Muscle layer of duodenum (tissue), 2 donors: Measurements from ENCODE around the gene GRM6.

Source experiments
- H3K27ac ChIP-seq: one replicate; pipeline ENCODE4 v1.7.0; 2013; ENCODE audit warnings: mild to moderate bottlenecking, low read length
- H3K27me3 ChIP-seq: one replicate; pipeline ENCODE4 v1.7.0; 2013; ENCODE audit warnings: low read depth, mild to moderate bottlenecking, control low read depth, low read length
- H3K36me3 ChIP-seq, 2 donors: one replicate each; pipeline ENCODE4 v1.7.0; 2013; ENCODE audit warnings: low read length in 2 of 2, control low read depth in 1 of 2, mild to moderate bottlenecking in 1 of 2; ENCODE audit not compliant: insufficient read depth in 2 of 2, control insufficient read depth in 1 of 2
- H3K4me1 ChIP-seq, 2 donors: one replicate each; pipeline ENCODE4 v1.7.0; 2013; ENCODE audit warnings: low read length in 2 of 2, mild to moderate bottlenecking in 2 of 2, control low read depth in 1 of 2, moderate library complexity in 1 of 2; ENCODE audit not compliant: insufficient read depth in 2 of 2, control insufficient read depth in 1 of 2
- H3K4me3 ChIP-seq, 2 donors: one replicate each; pipeline ENCODE4 v1.7.0; 2013; ENCODE audit warnings: low read length in 2 of 2, low read depth in 1 of 2, mild to moderate bottlenecking in 1 of 2
- H3K9me3 ChIP-seq, 2 donors: one replicate each; pipeline ENCODE4 v1.7.0; 2013; ENCODE audit warnings: low read length in 2 of 2, control low read depth in 1 of 2, mild to moderate bottlenecking in 1 of 2; ENCODE audit not compliant: control insufficient read depth in 1 of 2
- donor health status: healthy.

The GRM6 gene

GRCh38 chr5:178993236-178993765 is 1.8 kb downstream of the GRM6 start:
- Histone ChIP-seq H3K36me3 (no peaks in the 10 kb centered on the region), H3K27ac (no peak overlapping the region), H3K27me3 (no peaks in the 10 kb centered on the region), H3K4me3 (no peak overlapping the region), H3K4me1 (peaks cover 0 to 10% of the 10 kb centered on the region in 2 donors), H3K9me3 (peaks cover 0 to 20% of the 10 kb centered on the region in 2 donors)

- peaks cover 0 to 25% of the 10 kb centered on the region in 2 donors for H3K9me3 ChIP-seq
- no peak overlapping the region for H3K27ac ChIP-seq
- no peaks in the 10 kb centered on the region for H3K36me3 ChIP-seq
- H3K4me3 ChIP-seq: no peak overlapping the region
- peaks cover 0 to 10% of the 10 kb centered on the region in 2 donors for H3K4me1 ChIP-seq
- no peaks in the 10 kb centered on the region for H3K27me3 ChIP-seq
These were observed 2.7 kb downstream of the GRM6 start for GRCh38 chr5:178992291-178992895.

GRCh38 chr5:178991190-178992145 is 3.7 kb downstream of the GRM6 start:
- H3K27me3 ChIP-seq: no peaks in the 10 kb centered on the region
- H3K27ac ChIP-seq: no peak overlapping the region
- peaks cover 0 to 34% of the 10 kb centered on the region in 2 donors for H3K9me3 ChIP-seq
- no peaks in the 10 kb centered on the region for H3K36me3 ChIP-seq
- peaks cover 0 to 10% of the 10 kb centered on the region in 2 donors for H3K4me1 ChIP-seq
- no peak overlapping the region for H3K4me3 ChIP-seq

- Histone ChIP-seq H3K4me3 (no peak overlapping the region), H3K4me1 (peaks cover 0 to 10% of the 10 kb centered on the region in 2 donors), H3K9me3 (peaks cover 0 to 43% of the 10 kb centered on the region in 2 donors), H3K27ac (no peak overlapping the region), H3K36me3 (peaks cover 0 to 3% of the 10 kb centered on the region in 2 donors), H3K27me3 (no peaks in the 10 kb centered on the region)
These were observed 4.6 kb downstream of the GRM6 start for GRCh38 chr5:178990491-178990890.

- peaks cover 0 to 2% of the 10 kb centered on the region in 2 donors for H3K4me1 ChIP-seq
- H3K9me3 ChIP-seq: peaks cover 0 to 52% of the 10 kb centered on the region in 2 donors
These were observed 5.8 kb downstream of the GRM6 start for GRCh38 chr5:178989311-178989710.

GRCh38 chr5:178988436-178989220 is 6.5 kb downstream of the GRM6 start:
- H3K9me3 ChIP-seq: peaks cover 0 to 59% of the 10 kb centered on the region in 2 donors
- H3K27me3 ChIP-seq: no peaks in the 10 kb centered on the region
- H3K4me3 ChIP-seq: no peak overlapping the region

More at GRCh38 chr5:178989311-178989710, 5.8 kb downstream of the GRM6 start:
- peaks cover 0 to 3% of the 10 kb centered on the region in 2 donors for H3K36me3 ChIP-seq
- no peaks in the 10 kb centered on the region for H3K27me3 ChIP-seq
- no peak overlapping the region for H3K4me3 ChIP-seq
- H3K27ac ChIP-seq: no peak overlapping the region

GRCh38 chr5:178986326-178986960 is 8.7 kb downstream of the GRM6 start:
- Histone ChIP-seq H3K4me3 (peak overlapping the region in 1 of 2 donors; percentile 36), H3K4me1 (no peaks in the 10 kb centered on the region), H3K36me3 (peaks cover 0 to 3% of the 10 kb centered on the region in 2 donors), H3K27me3 (no peaks in the 10 kb centered on the region), H3K27ac (no peak overlapping the region), H3K9me3 (peaks cover 2 to 77% of the 10 kb centered on the region in 2 donors)

More at GRCh38 chr5:178988436-178989220, 6.5 kb downstream of the GRM6 start:
- Histone ChIP-seq H3K27ac (no peak overlapping the region), H3K36me3 (peaks cover 0 to 3% of the 10 kb centered on the region in 2 donors), H3K4me1 (no peaks in the 10 kb centered on the region)

- Histone ChIP-seq H3K27ac (no peak overlapping the region), H3K27me3 (no peaks in the 10 kb centered on the region), H3K9me3 (peaks cover 9 to 85% of the 10 kb centered on the region in 2 donors), H3K4me3 (peak overlapping the region in 1 of 2 donors; percentile 33), H3K36me3 (peaks cover 0 to 7% of the 10 kb centered on the region in 2 donors), H3K4me1 (no peaks in the 10 kb centered on the region)
These were observed 10.7 kb downstream of the GRM6 start for GRCh38 chr5:178984145-178985072.

- Histone ChIP-seq H3K27me3 (no peaks in the 10 kb centered on the region), H3K4me1 (no peaks in the 10 kb centered on the region), H3K27ac (no peak overlapping the region), H3K9me3 (peaks cover 10 to 87% of the 10 kb centered on the region in 2 donors), H3K36me3 (peaks cover 0 to 13% of the 10 kb centered on the region in 2 donors), H3K4me3 (peak overlapping the region in 1 of 2 donors; percentile 20)
These were observed 11.4 kb downstream of the GRM6 start for GRCh38 chr5:178983728-178984127.
